Stimulated activated naive CD4-positive, alpha-beta T cell treated with Interleukin-2 at 50 U/mL for 16 hours (primary cell): ENCODE data around the gene TRRAP.

Source experiments
- DNase-seq: peaks from one replicate; lab custom pipeline; 2025; lab: John Stamatoyannopoulos, UW

Gene TRRAP

DNA sequence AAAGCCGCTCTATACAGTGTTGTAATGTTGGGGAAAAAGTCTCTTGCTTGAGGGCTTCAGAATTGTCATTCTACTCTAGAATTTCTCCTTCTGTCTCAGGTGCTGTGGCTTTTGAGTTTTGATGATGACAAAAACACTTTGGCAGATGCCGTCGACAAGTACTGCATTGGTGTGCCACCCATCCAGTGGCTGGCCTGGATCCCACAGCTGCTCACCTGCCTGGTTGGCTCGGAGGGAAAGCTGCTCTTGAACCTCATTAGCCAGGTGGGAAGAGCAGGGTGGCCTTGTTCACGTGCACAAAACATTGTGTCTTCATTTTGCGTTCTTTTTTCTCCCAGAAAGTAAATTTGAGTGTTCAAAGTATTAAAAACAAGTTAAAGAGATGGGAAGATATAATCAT lies 112.0 kb downstream of the TRRAP start:
- DNase-seq = no peak

DNA sequence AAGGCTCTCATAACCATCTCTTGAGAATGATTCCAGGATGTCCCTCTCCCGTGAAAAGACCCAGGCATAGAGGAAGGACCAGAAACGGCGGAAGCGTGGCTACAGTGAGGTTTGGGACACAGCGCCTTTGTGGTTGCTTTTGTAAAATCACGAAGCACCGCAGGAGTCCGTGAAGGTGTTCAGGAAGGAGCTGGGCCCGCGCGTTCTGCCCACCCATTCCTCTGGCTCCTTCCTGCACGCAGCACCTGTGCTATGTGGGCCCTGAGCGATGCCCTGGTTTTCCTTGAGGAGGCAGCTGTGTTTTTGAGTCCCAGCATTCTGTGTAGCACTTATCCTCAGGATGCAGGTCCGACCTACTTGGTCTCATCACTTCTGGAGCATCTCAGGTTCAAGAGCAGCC lies 112.8 kb downstream of the TRRAP start:
- DNase-seq = no peak

DNA sequence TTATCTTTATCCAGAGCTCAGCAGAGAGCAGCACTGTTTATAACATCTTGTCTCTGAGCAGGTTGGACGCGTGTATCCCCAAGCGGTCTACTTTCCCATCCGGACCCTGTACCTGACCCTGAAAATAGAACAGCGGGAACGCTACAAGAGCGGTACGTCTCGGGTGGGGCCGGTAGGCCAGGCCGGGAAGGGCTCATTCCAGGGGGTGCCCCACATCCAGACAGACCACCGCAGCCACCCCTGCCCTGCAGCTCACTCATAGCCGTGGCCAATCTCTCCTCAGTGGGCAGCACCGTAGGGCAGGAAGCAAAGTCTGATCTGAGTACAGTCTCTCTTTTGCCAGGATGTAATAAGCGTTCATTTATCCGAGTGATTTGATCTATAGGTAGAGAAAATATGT lies 113.7 kb downstream of the TRRAP start:
- DNase-seq = no peak

DNA sequence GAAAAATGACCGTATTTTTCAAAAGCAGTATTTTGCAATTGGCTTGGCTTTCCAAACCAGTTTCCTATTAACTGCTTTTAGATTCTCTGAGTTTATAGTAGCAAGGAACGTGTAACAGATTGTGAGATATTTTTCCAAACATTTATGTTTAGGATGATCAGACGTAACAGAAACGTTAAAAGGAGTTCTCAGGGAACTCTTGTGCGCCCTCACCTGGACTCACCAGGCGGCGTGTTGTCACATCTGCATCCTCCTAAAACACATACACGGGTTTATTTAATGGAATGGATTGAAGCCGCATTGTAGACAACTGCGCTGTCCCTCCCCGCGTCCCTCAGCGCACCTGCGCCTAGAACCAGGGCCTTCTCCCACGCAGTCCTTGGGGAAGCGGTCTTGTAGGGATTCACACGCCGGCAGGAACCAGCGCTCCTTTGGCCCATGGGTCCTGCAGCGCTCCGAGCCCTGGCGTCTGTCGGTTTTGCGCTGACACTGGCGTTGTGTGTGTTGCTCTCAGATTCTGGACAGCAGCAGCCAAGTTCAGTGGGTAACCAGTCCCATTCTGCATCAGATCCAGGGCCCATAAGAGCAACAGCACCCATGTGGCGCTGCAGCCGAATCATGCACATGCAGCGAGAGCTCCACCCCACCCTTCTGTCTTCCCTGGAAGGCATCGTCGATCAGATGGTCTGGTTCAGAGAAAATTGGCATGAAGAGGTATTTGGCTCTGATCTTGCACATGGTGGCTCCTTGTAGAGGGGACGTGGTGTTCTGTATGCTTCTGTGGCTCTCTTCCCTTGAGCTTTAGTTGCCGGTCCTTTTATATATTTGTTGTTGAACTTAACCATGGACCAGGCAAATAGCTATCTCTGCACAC lies 114.9 kb downstream of the TRRAP start:
- no peak for DNase-seq

DNA sequence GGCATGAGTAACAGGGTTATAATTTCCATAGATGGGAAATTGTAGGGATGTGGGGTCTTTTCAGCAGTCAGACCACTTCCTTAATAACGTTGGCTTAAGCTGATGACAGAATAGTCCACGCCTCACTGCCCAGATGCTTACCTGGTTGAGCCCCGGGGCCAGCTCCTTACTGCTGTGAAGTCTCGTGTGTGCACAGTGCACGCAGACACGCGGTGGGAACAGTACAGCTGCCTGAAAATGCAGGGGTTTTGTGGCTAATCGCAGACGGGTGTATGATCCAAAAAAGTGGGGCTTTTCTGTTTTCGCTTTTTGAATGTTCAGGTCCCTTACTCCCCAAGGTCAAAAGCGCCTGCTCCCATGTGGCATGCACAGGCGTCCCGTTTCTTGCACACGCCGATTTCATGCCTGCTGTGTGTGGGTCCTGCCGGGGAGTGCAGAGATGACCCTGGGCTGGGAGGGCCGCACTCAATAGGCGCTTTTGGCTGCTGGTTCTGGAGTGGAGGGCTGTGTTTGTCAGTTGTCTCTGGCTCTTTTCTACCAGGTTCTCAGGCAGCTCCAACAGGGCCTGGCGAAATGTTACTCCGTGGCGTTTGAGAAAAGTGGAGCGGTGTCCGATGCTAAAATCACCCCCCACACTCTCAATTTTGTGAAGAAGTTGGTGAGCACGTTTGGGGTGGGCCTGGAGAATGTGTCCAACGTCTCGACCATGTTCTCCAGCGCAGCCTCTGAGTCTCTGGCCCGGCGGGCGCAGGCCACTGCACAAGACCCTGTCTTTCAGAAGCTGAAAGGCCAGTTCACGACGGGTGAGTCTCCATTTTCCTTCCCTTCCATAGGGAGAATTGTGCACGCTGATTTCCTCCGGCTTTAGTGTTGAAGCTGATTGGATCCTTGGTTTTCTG lies 116.0 kb downstream of the TRRAP start:
- DNase-seq = no peak

DNA sequence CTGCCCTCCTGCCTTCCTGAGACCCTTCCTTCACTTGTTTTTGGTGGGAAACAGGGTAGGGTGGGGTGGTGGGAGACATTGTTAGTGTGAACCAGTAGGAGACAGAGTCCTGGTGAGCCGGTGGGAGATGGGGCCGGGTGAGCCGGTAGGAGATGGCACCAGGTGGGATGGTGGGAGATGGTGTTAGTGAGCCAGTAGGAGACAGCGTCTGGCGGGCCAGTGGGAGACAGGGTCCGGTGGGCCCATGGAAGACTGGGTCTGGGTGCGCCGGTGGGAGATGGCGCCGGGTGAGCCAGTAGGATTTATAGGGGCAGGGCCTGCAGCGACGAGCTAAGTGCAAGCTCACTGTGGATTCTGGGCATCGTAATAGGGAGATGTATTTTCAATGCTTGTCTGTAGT lies 116.8 kb downstream of the TRRAP start:
- no peak for DNase-seq

DNA sequence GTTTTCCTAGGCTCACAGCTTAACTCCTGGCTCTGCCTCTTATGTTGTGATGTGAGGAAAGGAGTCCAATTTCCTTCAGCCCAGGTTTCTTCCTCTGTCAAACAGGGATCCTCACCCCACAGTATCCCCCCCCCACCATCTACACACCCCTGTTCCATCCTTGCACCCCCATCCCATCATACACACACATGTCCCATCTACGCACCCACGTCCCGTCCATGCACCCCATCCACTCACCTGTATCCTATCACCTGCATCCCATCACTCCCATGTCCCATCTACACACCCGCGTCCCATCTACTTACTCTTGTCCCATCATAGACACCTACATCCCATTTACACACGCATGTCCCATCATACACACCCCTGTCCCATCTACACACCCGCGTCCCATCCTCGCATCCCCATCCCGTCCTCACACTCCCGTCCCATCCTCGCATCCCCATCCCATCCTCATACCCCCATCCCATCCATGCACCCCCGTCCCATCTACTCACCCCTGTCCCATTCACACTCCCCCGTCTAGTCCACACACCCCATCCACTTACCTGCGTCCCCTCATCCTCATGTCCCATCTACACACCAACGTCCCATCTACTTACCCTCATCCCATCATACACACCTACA lies 117.3 kb downstream of the TRRAP start:
- DNase-seq = no peak

DNA sequence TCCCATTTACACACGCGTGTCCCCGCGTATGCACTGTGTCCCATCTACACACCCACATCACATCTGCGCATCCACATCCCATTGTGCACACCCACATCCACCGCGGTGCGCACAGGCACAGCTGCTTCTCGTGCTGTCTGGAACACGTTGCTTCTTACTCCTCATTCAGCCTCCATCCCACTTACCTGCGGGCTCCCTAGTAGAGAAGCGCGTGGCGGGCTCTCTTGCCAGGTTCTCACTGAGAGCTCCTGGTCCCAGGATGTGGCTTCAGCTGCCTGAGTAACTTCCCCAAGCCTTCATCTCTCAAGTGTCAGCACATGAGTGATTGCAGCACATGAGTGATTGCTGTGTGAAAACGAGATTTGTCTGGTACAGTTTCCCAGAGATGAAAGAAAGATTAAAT lies 117.8 kb downstream of the TRRAP start:
- no peak for DNase-seq

DNA sequence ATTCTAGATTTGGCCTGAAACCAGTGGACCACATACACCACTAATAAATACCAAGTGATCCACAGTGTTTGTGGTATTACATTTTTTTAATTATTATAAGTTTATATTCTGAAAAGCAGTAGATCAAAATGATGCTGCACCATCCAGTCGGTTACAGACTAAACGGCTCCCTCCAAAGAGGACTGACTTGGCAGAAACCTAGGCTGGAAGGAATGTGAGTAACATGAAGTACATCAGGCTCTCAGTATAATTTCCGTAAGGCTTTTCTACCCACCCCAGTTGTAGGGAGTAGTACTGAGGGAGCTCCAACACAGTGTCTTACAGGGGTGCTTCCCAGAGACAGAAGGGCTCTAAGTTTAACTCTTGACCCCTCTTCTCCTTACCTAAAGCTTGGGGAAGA lies 119.5 kb downstream of the TRRAP start:
- DNase-seq = no peak

DNA sequence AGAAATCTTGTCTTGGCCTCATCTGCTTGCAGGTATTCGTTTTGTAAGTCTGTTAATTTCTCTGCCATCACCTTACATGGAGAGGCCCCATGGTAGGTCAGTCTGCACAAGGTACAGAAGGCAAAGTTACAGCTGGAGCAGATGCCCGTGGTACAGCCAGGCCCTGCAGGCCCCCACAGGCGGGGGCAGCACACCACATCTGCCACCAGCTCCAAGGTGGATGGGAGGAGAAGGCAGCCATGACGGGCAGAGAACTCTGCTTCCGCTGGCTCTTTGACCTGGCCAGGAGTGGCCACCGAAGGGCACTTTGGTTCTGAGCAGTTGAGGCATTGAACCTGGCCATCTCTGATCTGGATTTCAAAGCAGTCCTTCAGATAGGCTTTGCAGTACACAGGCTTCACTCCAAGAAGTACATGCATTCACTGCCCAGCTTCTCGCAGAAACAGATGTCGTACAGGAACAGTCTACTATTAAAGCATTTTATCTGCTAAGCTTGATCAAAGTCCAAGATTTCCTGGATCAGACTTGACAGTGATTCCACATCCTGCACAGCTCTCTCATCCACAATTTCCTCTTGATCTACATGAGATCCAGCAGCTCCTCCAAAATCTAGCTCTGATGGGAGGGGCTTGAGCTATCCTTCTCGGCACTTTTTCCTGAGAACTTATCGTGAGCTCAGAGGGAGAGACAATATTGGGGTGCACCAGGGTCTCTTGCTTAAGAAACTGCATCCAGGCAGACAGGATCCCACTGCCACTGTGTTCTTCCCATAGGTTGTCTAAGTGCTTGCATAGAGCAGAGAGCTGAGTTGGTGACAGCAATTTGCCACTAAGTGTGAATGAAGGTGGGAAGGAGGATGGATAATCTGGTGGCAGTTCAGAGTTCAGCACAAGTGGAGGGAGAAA lies 120.7 kb downstream of the TRRAP start:
- DNase-seq = no peak

DNA sequence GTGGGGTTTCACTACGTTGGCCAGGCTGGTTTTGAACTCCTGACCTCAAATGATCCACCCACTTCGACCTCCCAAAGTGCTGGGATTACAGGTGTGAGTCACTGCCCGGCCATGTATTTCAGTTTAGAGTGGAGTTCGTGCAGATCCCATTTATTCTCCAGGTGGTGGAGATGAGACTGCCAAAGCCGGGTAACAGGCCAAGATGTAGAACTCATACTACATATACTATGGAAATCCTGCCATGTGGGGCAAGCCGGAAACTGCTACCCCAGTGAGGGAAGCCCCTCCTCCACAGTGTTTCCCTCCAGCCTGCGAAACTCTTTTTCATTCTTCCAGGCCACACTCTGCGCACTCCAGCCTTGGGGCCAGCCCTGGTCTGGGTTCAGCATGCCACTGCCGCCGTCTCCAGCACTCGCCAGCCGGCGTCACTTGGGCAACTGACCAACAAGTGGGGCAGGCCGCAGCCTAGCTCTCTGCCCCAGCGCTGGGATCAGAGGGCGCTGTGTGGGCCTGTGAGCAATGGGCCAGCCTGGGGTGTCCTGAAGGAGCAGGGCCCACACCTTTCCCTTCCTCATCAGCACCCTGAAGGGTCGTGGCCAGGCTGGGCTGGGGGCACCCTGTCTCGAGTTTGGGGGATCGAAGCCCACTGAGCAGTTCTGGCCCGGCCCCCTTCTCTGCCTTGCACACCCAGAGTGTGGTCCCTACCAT lies 122.0 kb downstream of the TRRAP start:
- DNase-seq = no peak

DNA sequence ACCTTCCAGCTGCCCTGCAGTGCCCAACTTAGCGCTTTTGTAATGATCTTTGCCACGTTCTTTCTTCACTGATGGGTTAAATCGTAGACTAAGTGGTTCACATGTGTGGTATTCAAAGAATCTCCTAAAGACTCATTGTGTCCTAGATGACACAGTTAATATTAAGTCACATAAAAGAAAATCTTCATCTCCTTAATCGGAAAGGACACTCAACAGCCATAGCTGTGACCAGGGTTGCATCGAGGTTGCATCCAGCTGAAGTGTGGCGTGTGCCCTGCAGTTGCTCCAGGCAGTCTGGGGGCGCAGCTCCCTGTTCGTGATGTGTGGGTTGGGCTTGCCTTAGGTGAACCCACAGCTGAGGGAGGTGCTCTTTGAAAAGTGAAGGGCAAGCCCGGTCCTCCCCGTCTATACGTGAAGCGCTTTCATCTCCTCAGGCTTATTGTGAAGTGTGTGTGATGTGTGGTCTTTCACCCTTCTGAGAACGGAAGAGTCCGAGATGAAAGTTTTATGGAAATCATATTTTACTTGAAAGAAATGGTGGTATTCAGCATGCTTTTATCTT lies 122.7 kb downstream of the TRRAP start:
- no peak for DNase-seq

DNA sequence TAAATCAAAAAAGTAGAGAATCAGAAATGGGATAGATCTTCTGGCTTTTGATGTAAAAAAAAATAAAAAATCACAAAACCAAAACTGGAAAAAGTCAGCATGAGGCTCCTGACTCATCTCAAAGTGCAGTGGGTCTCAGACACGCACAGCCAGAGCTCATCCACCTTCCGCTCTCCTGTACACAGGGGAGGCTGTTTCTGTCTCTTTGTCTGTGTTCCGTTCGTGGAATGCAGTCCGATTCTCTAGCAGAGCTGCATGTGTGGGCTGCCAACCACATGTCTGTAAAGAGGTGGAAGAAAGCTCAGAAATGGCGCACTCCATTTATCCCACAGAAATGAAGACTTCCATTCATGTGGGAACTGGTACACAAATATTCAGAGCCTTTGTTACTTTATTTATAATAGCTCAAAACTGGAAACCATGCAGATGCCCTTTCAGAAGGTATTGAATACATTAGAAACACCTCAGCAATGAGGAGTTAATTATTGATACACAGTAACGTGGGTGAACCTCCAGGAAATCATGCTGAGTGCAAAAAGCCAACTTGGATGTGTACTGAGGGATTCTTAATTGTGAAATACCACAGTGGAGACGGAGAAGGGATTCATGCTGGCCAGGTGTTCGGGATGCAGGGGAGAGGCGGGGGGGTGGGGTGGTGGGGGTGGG lies 123.3 kb downstream of the TRRAP start:
- DNase-seq = no peak

DNA sequence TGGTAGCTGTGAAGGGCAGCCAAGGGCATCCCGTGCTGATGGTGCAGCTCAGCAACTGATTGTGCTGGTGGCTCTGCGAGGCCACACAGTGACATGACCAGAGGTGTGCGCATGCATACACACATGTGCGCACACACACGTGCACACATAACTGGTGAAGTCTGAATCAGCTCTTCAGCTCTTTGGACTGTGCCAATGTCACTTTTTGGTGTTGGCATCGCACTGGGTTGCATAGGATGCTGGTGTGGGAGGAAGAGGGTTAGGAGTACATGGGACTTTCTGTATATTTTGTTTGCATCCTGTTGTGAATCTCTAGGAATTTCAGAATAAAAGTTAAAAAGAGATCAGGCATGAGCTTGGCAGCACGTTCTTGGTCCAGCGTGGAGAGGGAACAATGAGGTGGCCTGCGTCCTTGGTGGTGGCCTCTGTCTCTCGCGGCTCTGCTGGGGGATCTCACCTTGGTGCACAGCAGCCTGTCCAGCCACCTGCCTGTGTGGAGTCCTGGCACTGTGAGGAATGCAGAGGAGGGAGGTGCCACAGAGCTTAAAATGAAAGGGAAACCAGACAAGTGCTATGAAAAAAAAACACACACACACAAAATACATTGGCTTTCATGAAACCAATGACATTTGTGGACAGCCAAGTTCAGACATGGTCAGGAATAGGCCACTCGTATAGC lies 124.0 kb downstream of the TRRAP start:
- no peak for DNase-seq

DNA sequence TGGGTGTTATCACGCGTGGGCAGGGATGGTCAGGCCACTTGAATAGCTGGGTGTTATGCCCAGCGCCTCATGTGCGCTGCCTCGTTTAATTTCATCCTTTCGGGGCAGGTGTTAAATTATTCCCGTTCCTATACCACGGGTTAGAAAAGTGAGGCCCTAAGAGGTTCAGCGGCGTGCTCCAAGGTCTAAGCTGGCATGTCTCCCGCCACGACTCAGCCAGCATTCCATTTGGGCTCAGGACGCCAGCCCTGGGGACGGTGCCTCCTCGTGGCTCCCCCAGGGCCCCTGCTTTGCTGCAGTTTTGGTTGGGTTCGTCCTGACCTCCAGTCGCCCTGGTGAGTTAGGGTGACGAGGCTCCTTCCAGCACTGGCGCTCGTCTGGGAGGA lies 124.5 kb downstream of the TRRAP start:
- no peak for DNase-seq

DNA sequence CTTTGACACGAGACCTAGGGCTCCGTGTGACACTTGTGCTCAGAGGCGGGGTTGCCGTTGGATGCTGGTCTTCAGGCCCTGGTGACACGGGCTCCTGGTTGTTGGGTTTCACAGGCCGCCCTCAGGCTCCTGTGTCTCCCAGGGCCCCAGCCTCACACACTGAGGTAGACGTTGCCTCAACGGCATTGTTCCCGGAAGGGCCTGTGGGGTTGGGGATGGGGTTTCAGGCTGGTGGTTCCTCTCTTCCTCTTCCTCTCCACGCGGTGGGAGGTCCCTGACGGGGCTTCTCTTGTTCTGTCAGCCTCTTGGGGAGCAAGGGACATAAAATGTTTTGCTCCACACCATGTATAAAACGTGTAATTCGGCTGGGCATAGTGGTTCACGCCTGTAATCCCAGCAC lies 125.1 kb downstream of the TRRAP start:
- DNase-seq = no peak

DNA sequence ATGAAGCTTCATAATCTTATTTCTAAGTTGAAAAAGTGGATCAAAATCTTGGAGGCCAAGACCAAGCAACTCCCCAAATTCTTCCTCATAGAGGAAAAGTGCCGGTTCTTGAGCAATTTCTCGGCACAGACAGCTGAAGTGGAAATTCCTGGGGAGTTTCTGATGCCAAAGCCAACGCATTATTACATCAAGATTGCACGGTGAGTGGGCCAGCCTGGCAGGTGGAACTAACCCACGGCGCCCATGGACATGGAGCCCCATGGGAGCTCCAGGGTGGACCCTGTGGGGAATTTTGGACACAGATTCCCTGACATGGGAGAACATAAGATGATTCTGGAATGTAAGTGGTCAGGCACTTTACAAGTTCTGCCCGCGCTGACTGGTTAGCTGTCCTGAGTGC lies 125.9 kb downstream of the TRRAP start:
- no peak for DNase-seq

DNA sequence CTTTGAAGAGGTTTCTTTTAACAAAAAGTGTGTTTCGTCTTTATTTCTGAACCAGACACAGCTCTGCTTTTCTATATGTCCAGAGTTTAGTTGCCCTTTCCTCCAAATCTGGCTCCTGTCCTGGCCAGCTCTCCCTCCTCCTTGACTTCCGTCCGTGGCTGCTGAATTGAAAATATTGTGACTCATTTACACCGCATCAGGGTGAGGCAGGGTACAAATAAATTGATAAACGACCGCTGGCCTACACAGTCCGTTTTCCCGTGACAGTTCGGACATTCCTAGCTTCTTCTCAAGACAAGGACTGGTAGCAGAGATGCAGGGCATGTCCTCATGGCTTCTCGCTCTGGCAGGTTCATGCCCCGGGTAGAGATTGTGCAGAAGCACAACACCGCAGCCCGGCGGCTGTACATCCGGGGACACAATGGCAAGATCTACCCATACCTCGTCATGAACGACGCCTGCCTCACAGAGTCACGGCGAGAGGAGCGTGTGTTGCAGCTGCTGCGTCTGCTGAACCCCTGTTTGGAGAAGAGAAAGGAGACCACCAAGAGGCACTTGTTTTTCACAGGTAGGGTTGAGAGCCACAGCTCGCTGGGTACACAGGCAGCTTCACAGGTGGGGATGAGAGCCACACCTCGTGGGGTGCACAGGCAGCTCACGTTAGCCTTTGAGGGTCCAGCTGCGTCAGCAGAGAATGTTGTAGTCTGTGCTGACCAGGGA lies 126.6 kb downstream of the TRRAP start:
- no peak for DNase-seq

DNA sequence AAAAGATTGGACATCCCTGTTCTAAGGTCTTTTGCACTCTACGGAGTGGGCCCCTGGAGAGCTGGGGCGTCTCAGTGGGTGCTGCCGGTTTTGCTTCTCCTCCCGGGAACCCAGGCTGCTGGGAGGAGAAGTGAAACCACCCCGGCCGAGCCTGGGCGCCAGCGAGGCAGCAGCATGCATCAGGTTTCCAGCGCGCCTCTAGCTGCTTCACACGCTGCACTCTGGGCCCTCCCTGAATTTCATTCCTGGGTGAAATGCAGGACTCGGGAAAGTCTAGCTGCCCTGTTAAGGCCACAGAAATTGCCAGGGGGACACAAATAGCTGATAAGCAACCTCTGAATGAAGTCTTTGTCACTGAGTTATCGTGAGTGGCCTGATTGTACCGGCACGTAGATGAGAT lies 127.4 kb downstream of the TRRAP start:
- no peak for DNase-seq
